Esophagus muscularis mucosa (tissue), 4 donors: ENCODE measurements around the gene SLC35F4.

ENCODE experiments used
- EP300 ChIP-seq: sonication (generic); formaldehyde crosslinking; IDR thresholded peaks from one replicate; pipeline ENCODE4 v1.6.1; 2017; ENCODE audit warnings: antibody characterized with exemption
- POLR2A ChIP-seq: fragments of 450-650 bp; IDR thresholded peaks from one replicate; pipeline ENCODE4 v1.6.1; 2017; ENCODE audit warnings: antibody characterized with exemption, moderate library complexity, mild to moderate bottlenecking, low read depth
- POLR2AphosphoS5 ChIP-seq, 2 donors: sonication (generic); formaldehyde crosslinking; IDR thresholded peaks; one replicate each; pipeline ENCODE4 v1.6.1; 2017; ENCODE audit warnings: antibody characterized with exemption in 2 of 2
- TF ChIP-seq, protein P1 (sequence below), 3 experiments: fragments of 200-600 bp in 2 of 3; fragments of 450-650 bp in 1 of 3; sonication (generic) in 2 of 3; IDR thresholded peaks; one replicate each; pipeline ENCODE4 v1.5.1; 2017 to 2019; ENCODE audit warnings: antibody characterized with exemption in 3 of 3, mild to moderate bottlenecking in 2 of 3, moderate library complexity in 1 of 3

GRCh38 chr14:57736391-57736790, 129.5 kb downstream of the SLC35F4 start:
- TF ChIP-seq, protein P1, sequence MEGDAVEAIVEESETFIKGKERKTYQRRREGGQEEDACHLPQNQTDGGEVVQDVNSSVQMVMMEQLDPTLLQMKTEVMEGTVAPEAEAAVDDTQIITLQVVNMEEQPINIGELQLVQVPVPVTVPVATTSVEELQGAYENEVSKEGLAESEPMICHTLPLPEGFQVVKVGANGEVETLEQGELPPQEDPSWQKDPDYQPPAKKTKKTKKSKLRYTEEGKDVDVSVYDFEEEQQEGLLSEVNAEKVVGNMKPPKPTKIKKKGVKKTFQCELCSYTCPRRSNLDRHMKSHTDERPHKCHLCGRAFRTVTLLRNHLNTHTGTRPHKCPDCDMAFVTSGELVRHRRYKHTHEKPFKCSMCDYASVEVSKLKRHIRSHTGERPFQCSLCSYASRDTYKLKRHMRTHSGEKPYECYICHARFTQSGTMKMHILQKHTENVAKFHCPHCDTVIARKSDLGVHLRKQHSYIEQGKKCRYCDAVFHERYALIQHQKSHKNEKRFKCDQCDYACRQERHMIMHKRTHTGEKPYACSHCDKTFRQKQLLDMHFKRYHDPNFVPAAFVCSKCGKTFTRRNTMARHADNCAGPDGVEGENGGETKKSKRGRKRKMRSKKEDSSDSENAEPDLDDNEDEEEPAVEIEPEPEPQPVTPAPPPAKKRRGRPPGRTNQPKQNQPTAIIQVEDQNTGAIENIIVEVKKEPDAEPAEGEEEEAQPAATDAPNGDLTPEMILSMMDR (IDR thresholded peaks at IDR 0.05) = no peak
- TF ChIP-seq POLR2A (no peak), EP300 (no peak), POLR2AphosphoS5 (IDR thresholded peaks at IDR 0.05) (no peak)
